ENCODE measurements around the gene POLD1. TPM values are rescaled to one million over a fixed set of nuclear protein-coding genes. Genes with fewer than 3 reads are reported as not detected.
"Not testable (repeated sequence)": the region's sequence is repeated elsewhere in the genome, so short reads cannot be mapped to it uniquely, and the experiment has no call there.

POLD1 gene
- 42.3 and 44.2 TPM in 2 replicates for polyA plus RNA-seq (2013)

DNA sequence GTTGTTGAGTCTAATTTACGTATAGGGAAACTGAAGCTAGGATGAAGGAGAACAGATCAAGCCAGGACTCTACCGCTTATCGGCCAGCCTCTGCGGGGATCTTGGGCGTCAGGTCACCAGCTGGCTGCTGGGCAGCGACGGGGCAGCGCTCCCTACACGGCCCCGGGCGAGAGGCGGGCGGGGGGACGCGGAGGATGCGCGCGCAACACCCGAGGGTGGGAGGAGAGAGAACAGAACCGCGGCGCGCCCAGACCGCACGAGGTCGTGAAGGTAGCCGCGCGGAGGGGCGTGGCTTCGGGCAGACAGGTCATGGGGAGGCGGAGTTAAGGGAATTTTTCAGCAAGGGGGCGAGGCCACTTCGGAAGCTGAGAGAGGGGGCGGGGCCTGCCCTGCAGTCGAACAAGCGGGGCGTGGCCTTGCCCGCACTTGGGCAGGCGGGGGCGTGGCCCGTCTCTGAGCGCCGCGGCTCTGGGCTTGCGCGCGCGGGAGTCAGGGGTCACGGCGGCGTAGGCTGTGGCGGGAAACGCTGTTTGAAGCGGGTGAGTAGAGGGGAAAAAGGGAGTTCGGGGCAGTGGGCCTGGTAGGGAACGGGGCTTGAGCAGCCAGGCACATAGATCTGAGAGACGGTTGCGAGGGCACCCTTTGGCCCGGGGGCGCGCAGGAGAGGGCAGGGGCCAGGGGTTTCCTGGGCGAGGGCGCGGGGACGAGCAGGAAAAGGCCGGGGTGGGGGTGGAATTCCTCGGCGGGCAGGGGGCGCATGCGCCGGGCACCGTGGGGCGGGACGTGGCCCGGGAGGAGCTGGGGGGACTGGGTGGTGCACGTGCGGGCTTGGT is at the start of gene POLD1:
Gene POLD1 (plus strand): TSS at position 496 of the 833 bp plus-strand sequence. CDS start 14,505 bp downstream, outside the sequence.
- peak within 1 kb of the TSS; percentile 84 for H3K9ac ChIP-seq (ENCODE audit: low read length)
- peak within 1 kb of the TSS; percentile 92 for H2AFZ ChIP-seq (ENCODE audit: insufficient read depth, low read length, poor library complexity)
- peak within 1 kb of the TSS; percentile 37 for H3K4ac ChIP-seq (ENCODE audit: low read depth, low read length)
- peak within 1 kb of the TSS; percentile 96 for H3K4me2 ChIP-seq (ENCODE audit: low read length)
- no peaks in the 10 kb centered on the region for H3K9me3 ChIP-seq (ENCODE audit: insufficient read depth, low read depth, low read length)
- peak within 1 kb of the TSS; percentile 90 for H4K8ac ChIP-seq (ENCODE audit: low read depth, low read length)
- DNase-seq: peak; percentile 98 to 99
- peaks cover 3 to 12% of the 10 kb centered on the region in 2 experiments for H3K4me1 ChIP-seq (ENCODE audit: control insufficient read depth in 1 of 2, insufficient read depth in 2 of 2, low read length in 2 of 2)
- peak within 1 kb of the TSS; percentile 66 for H4K12ac ChIP-seq (ENCODE audit: low read depth, low read length)
- peak within 1 kb of the TSS; percentile 74 for H2BK5ac ChIP-seq (ENCODE audit: low read depth, low read length, poor library complexity)
- H2BK120ac ChIP-seq (ENCODE audit: insufficient read depth, low read length, poor library complexity): no peak within 1 kb of the TSS
- peak within 1 kb of the TSS; percentile 85 for H3K14ac ChIP-seq (ENCODE audit: low read length)
- H3K79me2 ChIP-seq (ENCODE audit: control insufficient read depth, insufficient read depth, low read length, poor library complexity): peaks cover 10% of the 10 kb centered on the region
- peak within 1 kb of the TSS; percentile 53 for H3K27ac ChIP-seq (ENCODE audit: low read depth, low read length)
- no peak within 1 kb of the TSS for H2BK12ac ChIP-seq (ENCODE audit: low read length)
- H4K91ac ChIP-seq (ENCODE audit: low read depth, low read length): peak within 1 kb of the TSS; percentile 76
- no peaks in the 10 kb centered on the region for H3K27me3 ChIP-seq (ENCODE audit: insufficient read depth, low read length)
- no CpG with 5 or more reads among the region's 78 CpGs for WGBS (ENCODE audit: extremely low coverage, insufficient coverage, insufficient read length)
- H3K79me1 ChIP-seq (ENCODE audit: low read length): peaks cover 4% of the 10 kb centered on the region
- H3K18ac ChIP-seq (ENCODE audit: low read length): peak within 1 kb of the TSS; percentile 84
- H3K4me3 ChIP-seq (ENCODE audit: low read depth, low read length): peak within 1 kb of the TSS; percentile 87
- H3K36me3 ChIP-seq (ENCODE audit: control insufficient read depth in 1 of 2, insufficient read depth in 2 of 2, low read length in 2 of 2): peaks cover 56% of the 10 kb centered on the region in 2 experiments
- no peak within 1 kb of the TSS for H3K23ac ChIP-seq (ENCODE audit: low read length)
- no peak within 1 kb of the TSS for H2AK5ac ChIP-seq (ENCODE audit: low read length)

DNA sequence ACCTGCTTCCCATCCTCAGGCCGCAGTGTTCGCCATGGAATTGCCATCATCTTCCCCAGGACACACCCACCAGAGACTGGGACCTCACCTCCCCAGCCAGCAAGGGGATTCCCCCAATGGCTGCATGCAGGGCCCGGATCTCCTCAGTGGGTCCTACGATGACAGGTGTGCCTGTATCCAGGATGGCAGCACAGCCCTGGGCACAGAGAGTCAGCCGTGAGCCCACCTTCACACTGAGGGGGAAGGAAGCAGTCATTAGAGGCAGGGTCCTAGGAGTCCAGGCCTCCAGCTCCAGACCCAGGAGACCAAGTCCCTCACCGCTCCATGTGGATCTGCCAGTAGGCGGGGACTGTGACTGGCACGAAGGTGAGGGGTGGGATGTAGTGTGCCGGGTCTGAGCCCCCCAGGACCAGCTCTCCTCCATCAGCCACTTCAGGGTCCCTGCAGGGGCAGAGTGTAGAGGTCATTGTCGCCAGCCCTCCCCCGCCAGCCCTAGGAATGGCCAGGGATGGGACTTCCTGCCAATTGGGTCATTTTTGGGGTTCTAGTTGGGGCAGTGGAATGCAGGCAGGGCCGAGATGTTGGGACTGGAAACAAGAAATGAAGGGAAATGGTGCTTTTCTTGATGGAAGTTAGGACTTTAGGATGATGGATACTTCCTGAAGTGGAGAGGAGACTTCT is 49.3 kb upstream of the POLD1 start:
- H2BK120ac ChIP-seq (ENCODE audit: insufficient read depth, low read length, poor library complexity): no peak overlapping the region
- no peak overlapping the region for H4K91ac ChIP-seq (ENCODE audit: low read depth, low read length)
- no peak overlapping the region for H2AFZ ChIP-seq (ENCODE audit: insufficient read depth, low read length, poor library complexity)
- H3K36me3 ChIP-seq (ENCODE audit: control insufficient read depth in 1 of 2, insufficient read depth in 2 of 2, low read length in 2 of 2): peaks cover 5 to 11% of the 10 kb centered on the region in 2 experiments
- H3K14ac ChIP-seq (ENCODE audit: low read length): no peak overlapping the region
- no peak overlapping the region for H3K4me3 ChIP-seq (ENCODE audit: low read depth, low read length)
- H4K12ac ChIP-seq (ENCODE audit: low read depth, low read length): no peak overlapping the region
- peaks cover 7% of the 10 kb centered on the region for H3K9me3 ChIP-seq (ENCODE audit: insufficient read depth, low read depth, low read length)
- H3K4me1 ChIP-seq (ENCODE audit: control insufficient read depth in 1 of 2, insufficient read depth in 2 of 2, low read length in 2 of 2): peaks cover 11 to 19% of the 10 kb centered on the region in 2 experiments
- no CpG with 5 or more reads among the region's 12 CpGs for WGBS (ENCODE audit: extremely low coverage, insufficient coverage, insufficient read length)
- H2BK12ac ChIP-seq (ENCODE audit: low read length): peak overlapping the region; percentile 32
- no peak for DNase-seq
- H3K9ac ChIP-seq (ENCODE audit: low read length): no peak overlapping the region
- peak overlapping the region; percentile 31 for H3K18ac ChIP-seq (ENCODE audit: low read length)
- H3K27me3 ChIP-seq (ENCODE audit: insufficient read depth, low read length): no peaks in the 10 kb centered on the region
- H3K79me2 ChIP-seq (ENCODE audit: control insufficient read depth, insufficient read depth, low read length, poor library complexity): peaks cover 16% of the 10 kb centered on the region
- H3K23ac ChIP-seq (ENCODE audit: low read length): no peak overlapping the region
- peak overlapping the region; percentile 1 for H4K8ac ChIP-seq (ENCODE audit: low read depth, low read length)
- H3K27ac ChIP-seq (ENCODE audit: low read depth, low read length): no peak overlapping the region
- no peak overlapping the region for H3K4me2 ChIP-seq (ENCODE audit: low read length)
- peak overlapping the region; percentile 4 for H2AK5ac ChIP-seq (ENCODE audit: low read length)
- peaks cover 38% of the 10 kb centered on the region for H3K79me1 ChIP-seq (ENCODE audit: low read length)
- no peak overlapping the region for H2BK5ac ChIP-seq (ENCODE audit: low read depth, low read length, poor library complexity)
- H3K4ac ChIP-seq (ENCODE audit: low read depth, low read length): no peak overlapping the region

DNA sequence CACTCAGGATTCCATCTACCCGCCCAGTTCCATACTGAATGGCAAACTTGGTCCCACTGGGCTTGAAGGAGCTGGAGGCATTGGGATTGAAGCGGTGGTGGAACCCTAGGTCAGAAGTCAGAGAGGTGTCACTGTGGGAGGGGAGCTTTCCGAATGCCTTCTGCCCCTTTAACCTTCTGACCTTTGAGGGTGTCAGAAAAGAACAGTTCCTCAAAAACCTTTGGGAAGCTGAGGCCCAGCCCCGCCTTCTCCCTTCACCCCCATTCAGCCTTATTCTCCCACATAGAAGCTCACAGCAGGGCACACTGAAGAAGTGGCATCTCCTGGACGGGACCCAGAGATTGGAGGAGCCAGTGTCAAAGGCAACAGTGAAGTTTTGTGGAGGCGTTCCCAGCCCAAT is 47.1 kb upstream of the POLD1 start:
- H2BK5ac ChIP-seq (ENCODE audit: low read depth, low read length, poor library complexity); H3K18ac ChIP-seq (ENCODE audit: low read length): not testable (repeated sequence)

DNA sequence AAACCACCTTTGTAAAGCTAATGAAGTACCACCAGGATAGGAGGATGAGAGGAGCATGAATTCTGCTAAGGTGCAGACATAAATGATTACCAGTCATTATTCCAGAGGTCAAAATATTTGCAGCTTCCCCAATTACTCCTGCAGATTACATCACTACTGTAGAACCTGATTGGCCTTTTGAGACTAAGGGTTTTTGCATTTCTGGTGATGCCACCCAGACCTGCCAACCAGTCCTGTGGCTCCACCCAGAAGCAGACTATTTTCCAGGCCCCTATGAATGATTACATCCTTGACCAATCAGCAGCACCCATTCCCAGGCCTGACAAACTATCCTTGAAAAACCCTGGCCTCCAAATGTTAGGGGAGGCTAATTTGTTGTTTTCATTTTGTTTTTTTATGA is 43.8 kb upstream of the POLD1 start:
- Histone ChIP-seq H2BK120ac (ENCODE audit: insufficient read depth, low read length, poor library complexity) (no peak overlapping the region), H3K4ac (ENCODE audit: low read depth, low read length) (no peak overlapping the region), H3K23ac (ENCODE audit: low read length) (no peak overlapping the region), H3K4me3 (ENCODE audit: low read depth, low read length) (no peak overlapping the region), H3K27ac (ENCODE audit: low read depth, low read length) (no peak overlapping the region), H3K9me3 (ENCODE audit: insufficient read depth, low read depth, low read length) (peaks cover 9% of the 10 kb centered on the region), H3K18ac (ENCODE audit: low read length) (no peak overlapping the region), H4K8ac (ENCODE audit: low read depth, low read length) (no peak overlapping the region), H3K36me3 (ENCODE audit: control insufficient read depth in 1 of 2, insufficient read depth in 2 of 2, low read length in 2 of 2) (peaks cover 17 to 28% of the 10 kb centered on the region in 2 experiments), H2BK5ac (ENCODE audit: low read depth, low read length, poor library complexity) (no peak overlapping the region), H3K79me2 (ENCODE audit: control insufficient read depth, insufficient read depth, low read length, poor library complexity) (no peaks in the 10 kb centered on the region), H3K79me1 (ENCODE audit: low read length) (no peaks in the 10 kb centered on the region), H2BK12ac (ENCODE audit: low read length) (no peak overlapping the region), H3K14ac (ENCODE audit: low read length) (no peak overlapping the region), H2AFZ (ENCODE audit: insufficient read depth, low read length, poor library complexity) (no peak overlapping the region), H4K12ac (ENCODE audit: low read depth, low read length) (no peak overlapping the region), H3K27me3 (ENCODE audit: insufficient read depth, low read length) (no peaks in the 10 kb centered on the region), H3K4me2 (ENCODE audit: low read length) (no peak overlapping the region), H4K91ac (ENCODE audit: low read depth, low read length) (no peak overlapping the region), H3K4me1 (ENCODE audit: control insufficient read depth in 1 of 2, insufficient read depth in 2 of 2, low read length in 2 of 2) (no peaks in the 10 kb centered on the region), H3K9ac (ENCODE audit: low read length) (no peak overlapping the region), H2AK5ac (ENCODE audit: low read length) (no peak overlapping the region)
- DNase-seq: no peak

More for the DNA sequence above, 47.1 kb upstream of the POLD1 start:
- H3K23ac ChIP-seq (ENCODE audit: low read length); H3K4me2 ChIP-seq (ENCODE audit: low read length); H3K27me3 ChIP-seq (ENCODE audit: insufficient read depth, low read length); H2BK120ac ChIP-seq (ENCODE audit: insufficient read depth, low read length, poor library complexity); H2BK12ac ChIP-seq (ENCODE audit: low read length); H3K9me3 ChIP-seq (ENCODE audit: insufficient read depth, low read depth, low read length); H3K27ac ChIP-seq (ENCODE audit: low read depth, low read length); H4K12ac ChIP-seq (ENCODE audit: low read depth, low read length); H3K14ac ChIP-seq (ENCODE audit: low read length); H4K91ac ChIP-seq (ENCODE audit: low read depth, low read length); H3K9ac ChIP-seq (ENCODE audit: low read length); H4K8ac ChIP-seq (ENCODE audit: low read depth, low read length); H3K4ac ChIP-seq (ENCODE audit: low read depth, low read length); H2AFZ ChIP-seq (ENCODE audit: insufficient read depth, low read length, poor library complexity); DNase-seq; H3K79me2 ChIP-seq (ENCODE audit: control insufficient read depth, insufficient read depth, low read length, poor library complexity); H2AK5ac ChIP-seq (ENCODE audit: low read length); H3K4me3 ChIP-seq (ENCODE audit: low read depth, low read length): not testable (repeated sequence)
- no CpG with 5 or more reads among the region's 6 CpGs for WGBS (ENCODE audit: extremely low coverage, insufficient coverage, insufficient read length)
- peaks cover 11 to 15% of the 10 kb centered on the region in 2 experiments for H3K4me1 ChIP-seq (ENCODE audit: control insufficient read depth in 1 of 2, insufficient read depth in 2 of 2, low read length in 2 of 2)
- H3K36me3 ChIP-seq (ENCODE audit: control insufficient read depth in 1 of 2, insufficient read depth in 2 of 2, low read length in 2 of 2): peaks cover 5 to 16% of the 10 kb centered on the region in 2 experiments
- peaks cover 21% of the 10 kb centered on the region for H3K79me1 ChIP-seq (ENCODE audit: low read length)

Data from trophoblast cell (in vitro differentiated cells and primary cell).